NCI-H526 (cell line): ENCODE measurements around the gene LIPF.
"Not testable (repeated sequence)": the region's sequence is repeated elsewhere in the genome, so short reads cannot be mapped to it uniquely, and the experiment has no call there.

Experiments used
- DNase-seq, 2 experiments: peaks; one replicate each; lab custom pipeline; 2025; lab: John Stamatoyannopoulos, UW

Gene LIPF

DNA sequence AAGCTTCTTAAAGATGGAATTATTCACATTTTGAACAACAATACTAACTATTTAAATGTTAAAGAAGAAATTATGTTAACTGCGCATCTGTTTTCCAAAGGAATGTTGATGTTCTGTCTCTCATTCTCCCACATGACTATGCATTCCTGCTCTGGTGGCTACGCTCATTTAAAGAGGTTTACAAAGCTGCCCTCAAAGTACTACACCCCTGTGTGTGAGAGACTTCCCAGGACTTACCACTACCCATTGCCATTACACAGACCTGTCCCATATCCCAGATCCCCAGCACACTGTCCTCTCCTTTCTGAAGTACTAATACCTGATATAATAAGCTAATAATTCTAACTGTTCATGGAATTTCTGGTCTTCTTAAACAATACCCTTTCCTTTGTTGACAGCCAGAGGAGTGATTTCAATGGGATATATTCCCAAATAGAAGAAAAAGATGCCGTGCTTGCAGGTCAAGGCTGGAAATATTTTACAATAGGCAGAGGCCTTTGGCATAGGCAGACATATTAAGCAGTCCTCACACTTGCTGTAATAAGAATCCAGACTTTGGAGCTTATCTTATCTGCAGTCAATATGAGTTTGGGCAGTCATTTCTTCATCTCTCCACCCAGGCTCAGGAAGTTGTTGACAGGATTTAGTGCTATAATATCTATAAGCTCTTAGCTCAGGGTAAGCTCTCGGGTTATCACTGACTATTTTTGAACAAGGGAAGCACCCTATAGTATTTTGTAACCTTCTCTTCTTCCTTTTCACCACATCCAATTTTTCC is 12.2 kb downstream of the LIPF start:
- no peak for DNase-seq

DNA sequence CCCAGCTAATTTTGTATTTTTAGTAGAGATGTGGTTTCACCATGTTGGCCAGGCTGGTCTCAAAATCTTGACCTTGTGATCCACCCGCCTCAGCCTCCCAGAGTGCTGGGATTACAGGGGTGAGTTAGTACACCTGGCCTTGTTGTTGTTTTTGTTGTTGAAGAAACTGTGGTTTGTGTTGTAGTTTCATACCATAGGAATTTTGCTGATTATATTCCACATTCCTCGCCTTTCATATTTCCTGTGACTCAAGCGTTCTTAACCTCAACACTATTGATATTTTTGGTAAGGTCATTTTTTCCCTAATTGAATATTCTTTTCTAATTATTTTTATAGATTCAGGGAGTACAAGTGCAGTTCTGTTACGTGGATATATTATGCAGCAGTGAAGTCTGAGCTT is 16.7 kb downstream of the LIPF start:
- DNase-seq = no peak

GRCh38 chr10:88682491-88682890 is 18.2 kb downstream of the LIPF start:
- no peak for DNase-seq

DNA sequence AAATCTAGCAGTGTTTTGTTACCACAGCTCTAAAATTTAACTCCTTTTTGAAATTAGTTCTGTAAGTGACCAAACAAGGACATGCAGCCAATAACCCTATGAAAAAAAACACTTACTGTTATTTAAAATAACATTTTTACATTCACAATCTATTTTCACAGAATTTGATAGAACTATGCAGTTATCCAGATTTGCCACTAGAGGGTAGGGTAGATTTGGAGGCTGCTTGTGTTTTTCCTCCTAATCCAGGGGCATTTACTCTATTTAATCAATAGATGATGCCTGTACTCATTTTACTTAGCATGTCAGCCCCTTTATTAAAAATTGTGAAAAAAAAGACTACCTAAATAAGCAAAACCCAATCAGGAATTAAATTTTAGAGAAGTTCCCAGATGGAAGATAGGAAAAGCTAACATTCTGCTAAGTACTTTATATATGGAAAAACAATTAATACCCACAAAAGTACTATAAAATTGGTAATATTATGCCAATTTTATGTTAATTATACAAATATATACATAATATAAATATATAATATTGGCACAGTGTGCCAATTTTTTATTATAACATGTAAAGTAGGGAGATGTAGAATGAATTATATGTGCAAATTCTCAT is 23.7 kb downstream of the LIPF start:
- DNase-seq = peak in 1 of 2 experiments; percentile 35

- no peak for DNase-seq
Measured at GRCh38 chr10:88689366-88689765, 25.1 kb downstream of the LIPF start.

DNA sequence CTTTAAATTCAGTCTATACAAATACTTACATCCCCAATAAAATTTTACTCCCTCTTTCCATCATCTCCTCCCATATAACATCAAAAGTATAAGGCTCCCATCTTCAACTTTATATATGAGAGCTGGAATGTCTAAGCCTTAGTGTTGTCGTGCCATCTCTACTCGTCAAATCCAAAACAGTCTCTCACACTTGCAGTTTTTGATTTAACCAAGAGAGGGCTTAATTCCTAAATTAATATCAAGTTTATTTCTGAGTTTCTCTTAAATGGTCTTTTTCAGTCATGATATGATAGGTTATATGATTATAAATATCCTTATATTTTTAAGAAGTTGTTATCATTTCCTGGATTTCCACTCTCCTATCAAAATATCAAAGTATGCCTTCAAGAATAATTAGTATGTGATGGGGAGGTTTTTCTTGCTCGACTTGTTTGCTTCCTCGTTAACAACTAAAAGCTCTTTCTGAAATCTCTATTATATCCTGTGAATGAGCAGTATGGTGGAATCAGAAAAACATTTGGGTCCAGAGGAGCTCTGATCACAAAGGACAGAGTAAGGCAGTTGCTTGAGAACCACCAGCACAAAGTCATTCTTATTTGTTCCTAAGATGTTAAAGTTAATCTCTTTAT is 29.3 kb downstream of the LIPF start:
- no peak for DNase-seq

- peak; percentile 11 to 41 for DNase-seq
Measured at GRCh38 chr10:88702848-88703597, 38.8 kb downstream of the LIPF start.

GRCh38 chr10:88705958-88706357 is 41.7 kb downstream of the LIPF start, which contains the start of gene LIPK:
Gene LIPK, plus strand, starts transcription at chr10:88706249. Its CDS starts 18,295 bp downstream, at chr10:88724544.
- no peak for DNase-seq

GRCh38 chr10:88707429-88708155 is 43.4 kb downstream of the LIPF start:
- DNase-seq = no peak

DNA sequence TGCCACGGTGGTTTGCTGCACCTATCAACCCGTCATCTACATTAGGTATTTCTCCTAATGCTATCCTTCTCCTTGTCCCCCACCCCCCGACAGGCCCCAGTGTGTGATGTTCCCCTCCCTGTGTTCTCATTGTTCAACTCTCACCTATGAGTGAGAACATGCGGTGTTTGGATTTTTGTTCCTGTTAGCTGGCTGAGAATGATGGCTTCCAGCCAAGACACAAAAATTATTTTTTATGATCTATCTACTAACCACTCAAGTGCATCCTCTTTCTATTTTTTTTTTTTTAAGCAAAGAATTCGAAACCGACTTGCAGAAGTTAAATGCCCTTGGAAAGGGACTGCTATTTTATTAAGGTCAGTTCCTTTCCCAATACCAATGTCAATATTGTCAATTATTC is 45.1 kb downstream of the LIPF start:
- DNase-seq = not testable (repeated sequence)

DNA sequence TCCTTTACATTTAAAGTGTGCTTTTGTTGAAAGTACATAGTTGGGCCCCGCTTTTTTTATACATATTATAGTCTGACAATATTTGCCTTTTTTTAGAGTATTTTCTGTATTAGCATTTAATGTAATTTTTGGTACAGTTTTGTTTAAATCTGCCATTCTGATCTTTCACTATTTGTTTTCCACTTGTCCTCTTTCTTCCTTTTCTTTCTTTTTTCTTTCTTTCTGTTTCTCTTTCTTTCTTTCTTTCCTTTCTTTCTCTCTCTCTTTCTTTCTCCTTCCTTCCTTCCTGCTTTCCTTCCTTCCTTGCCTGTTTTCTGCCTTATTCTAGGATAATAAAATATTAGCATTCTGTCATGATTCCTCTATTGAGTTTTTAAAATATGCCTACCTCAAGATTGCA is 51.3 kb downstream of the LIPF start:
- DNase-seq = no peak

DNA sequence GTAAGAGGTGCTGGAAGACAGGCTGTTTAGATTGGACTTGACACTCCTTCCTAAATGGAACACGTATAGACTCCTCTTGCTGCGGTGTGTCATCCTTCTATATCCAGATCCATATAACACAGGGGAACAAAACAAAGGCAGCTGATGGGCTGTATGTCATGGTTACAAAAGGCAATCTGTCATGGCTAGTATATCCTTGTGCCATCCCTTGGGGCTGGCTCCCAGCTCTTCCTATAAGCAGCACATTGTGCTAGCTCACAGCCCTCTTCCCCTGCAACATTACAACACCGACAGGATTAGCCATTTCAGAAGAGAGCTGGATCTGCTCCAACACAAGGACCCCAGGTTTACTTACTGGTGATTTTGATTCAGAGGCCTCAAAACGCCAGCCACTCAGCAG is 57.1 kb downstream of the LIPF start:
- no peak for DNase-seq

DNA sequence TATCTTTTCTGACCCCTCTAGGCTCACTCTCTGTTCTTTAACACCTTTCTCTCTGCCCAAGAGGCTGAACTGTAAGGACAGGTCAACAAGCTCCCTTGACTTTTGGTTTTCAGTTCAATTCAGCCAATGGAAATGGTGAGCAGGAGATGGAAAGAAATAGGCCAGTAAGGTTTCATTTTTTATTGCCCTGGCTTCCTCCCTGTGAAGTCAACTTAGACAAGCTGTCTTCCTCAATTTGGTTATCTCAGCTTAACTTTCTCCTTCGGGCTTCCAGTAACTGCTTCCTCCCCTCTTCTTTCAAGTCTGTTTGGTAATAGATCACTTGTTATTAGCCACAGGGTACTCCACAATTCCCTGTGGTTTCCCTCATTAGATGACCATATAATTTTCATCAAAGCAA is 61.6 kb downstream of the LIPF start:
- no peak for DNase-seq

GRCh38 chr10:88728107-88728763 is 64.0 kb downstream of the LIPF start:
- DNase-seq = peak; percentile 9 to 50
